IMR-90 (cell line): ENCODE measurements around the gene IL17B. TPM values are rescaled to one million over a fixed set of nuclear protein-coding genes. Genes with fewer than 3 reads are reported as not detected.

ENCODE experiments used
- ATAC-seq: fragments of 200-7000 bp; cut with Tn5 transposase; 2 replicates; pipeline ENCODE4 v1.9.1; 2020; ENCODE audit warnings: low read depth, mild to moderate bottlenecking, moderate library complexity
- BruUV-seq: library from RNA; stranded (reverse); fragments of 400-500 nt; replicated peaks from 2 replicates; lab custom pipeline; 2021; lab: Mats Ljungman, UMichigan
- CTCF ChIA-PET: fragments of 300-600 bp; formaldehyde crosslinking; extraction: SDS; loops from one replicate; lab custom pipeline; 2021; ENCODE audit warnings: antibody characterized with exemption; lab: Yijun Ruan, JAX
- POLR2A ChIA-PET: fragments of 300-600 bp; sonication (Branson Sonifier 250); formaldehyde crosslinking; loops from one replicate; lab custom pipeline; 2022; ENCODE audit warnings: antibody characterized with exemption; ENCODE audit not compliant: unreplicated experiment; lab: Charles Lee
- DNase-seq: peaks from one replicate; pipeline ENCODE4 v3.0.0; 2013
- H2AFZ ChIP-seq: replicated peaks from 2 replicates; pipeline ENCODE3; 2013; ENCODE audit warnings: low read length, mild to moderate bottlenecking; ENCODE audit not compliant: poor library complexity
- H2AK5ac ChIP-seq: 2 replicates; pipeline ENCODE4 v1.6.1; 2013; ENCODE audit warnings: low read depth, low read length, inconsistent platforms
- H2AK9ac ChIP-seq: replicated peaks from 2 replicates; pipeline ENCODE3; 2013; ENCODE audit warnings: mild to moderate bottlenecking, low read depth, low read length, moderate library complexity; ENCODE audit not compliant: poor library complexity
- H2BK120ac ChIP-seq: 2 replicates; pipeline ENCODE4 v1.6.1; 2013; ENCODE audit warnings: low read depth, low read length, inconsistent platforms
- H2BK15ac ChIP-seq: 3 replicates; pipeline ENCODE4 v1.6.1; 2013; ENCODE audit warnings: low read depth, low read length, inconsistent platforms
- H2BK20ac ChIP-seq: 2 replicates; pipeline ENCODE4 v1.6.1; 2013; ENCODE audit warnings: low read depth, mild to moderate bottlenecking, inconsistent platforms, low read length, moderate library complexity
- H2BK5ac ChIP-seq: 2 replicates; pipeline ENCODE4 v1.6.1; 2013; ENCODE audit warnings: mild to moderate bottlenecking, low read depth, low read length, inconsistent platforms; ENCODE audit not compliant: poor library complexity, severe bottlenecking
- H3K14ac ChIP-seq: replicated peaks from 2 replicates; pipeline ENCODE4 v1.6.1; 2013; ENCODE audit warnings: low read depth, low read length, inconsistent platforms
- H3K18ac ChIP-seq: 2 replicates; pipeline ENCODE4 v1.6.1; 2013; ENCODE audit warnings: low read depth, low read length, control low read depth
- H3K23ac ChIP-seq: 2 replicates; pipeline ENCODE4 v1.6.1; 2013; ENCODE audit warnings: low read depth, low read length, inconsistent platforms
- H3K27ac ChIP-seq: 2 replicates; pipeline ENCODE4 v1.5.1; 2013; ENCODE audit warnings: mild to moderate bottlenecking, control low read depth, low read length; ENCODE audit not compliant: insufficient read depth
- H3K27me3 ChIP-seq: 2 replicates; pipeline ENCODE4 v1.6.1; 2013; ENCODE audit warnings: low read length; ENCODE audit not compliant: control insufficient read depth, insufficient read depth
- H3K36me3 ChIP-seq: 2 replicates; pipeline ENCODE4 v1.6.1; 2013; ENCODE audit warnings: low read length, mixed read lengths; ENCODE audit not compliant: control insufficient read depth, insufficient read depth
- H3K4ac ChIP-seq: 2 replicates; pipeline ENCODE4 v1.6.1; 2013; ENCODE audit warnings: low read depth, low read length, inconsistent platforms
- H3K4me1 ChIP-seq: 2 replicates; pipeline ENCODE4 v1.6.1; 2013; ENCODE audit warnings: low read length, mixed read lengths; ENCODE audit not compliant: control insufficient read depth, insufficient read depth
- H3K4me2 ChIP-seq: 2 replicates; pipeline ENCODE4 v1.6.1; 2013; ENCODE audit warnings: low read depth, mild to moderate bottlenecking, control low read depth, low read length, moderate library complexity
- H3K4me3 ChIP-seq: 2 replicates; pipeline ENCODE4 v1.5.1; 2013; ENCODE audit warnings: low read depth, mild to moderate bottlenecking, control low read depth, low read length, moderate library complexity; ENCODE audit not compliant: insufficient read depth
- H3K56ac ChIP-seq: 2 replicates; pipeline ENCODE4 v1.6.1; 2013; ENCODE audit warnings: low read length, inconsistent platforms; ENCODE audit not compliant: insufficient read depth; ENCODE audit errors: extremely low read depth
- H3K79me1 ChIP-seq, 2 experiments: 2 replicates each; pipeline ENCODE4 v1.6.1; 2013; ENCODE audit warnings: low read length in 2 of 2, inconsistent platforms in 1 of 2, low read depth in 1 of 2
- H3K9ac ChIP-seq: 2 replicates; pipeline ENCODE4 v1.6.1; 2013; ENCODE audit warnings: low read depth, low read length, control low read depth
- H3K9me1 ChIP-seq: 2 replicates; pipeline ENCODE4 v1.6.1; 2013; ENCODE audit warnings: low read length, inconsistent platforms; ENCODE audit not compliant: insufficient read depth
- H3K9me3 ChIP-seq: 2 replicates; pipeline ENCODE4 v1.6.1; 2013; ENCODE audit warnings: low read length; ENCODE audit not compliant: control insufficient read depth, insufficient read depth
- H4K20me1 ChIP-seq: 2 replicates; pipeline ENCODE4 v1.6.1; 2013; ENCODE audit warnings: low read length, inconsistent platforms; ENCODE audit not compliant: insufficient read depth
- H4K5ac ChIP-seq: 2 replicates; pipeline ENCODE4 v1.6.1; 2013; ENCODE audit warnings: mild to moderate bottlenecking, low read depth, low read length, control low read depth
- H4K8ac ChIP-seq, 2 experiments: 2 replicates each; pipeline ENCODE4 v1.6.1; 2013; ENCODE audit warnings: low read depth in 2 of 2, low read length in 2 of 2, control low read depth in 1 of 2, inconsistent platforms in 1 of 2
- H4K91ac ChIP-seq: 2 replicates; pipeline ENCODE4 v1.6.1; 2013; ENCODE audit warnings: low read depth, low read length, inconsistent platforms; ENCODE audit not compliant: insufficient read depth
- BHLHE40 ChIP-seq: fragments of 150-350 bp; IDR thresholded peaks from 2 replicates; pipeline ENCODE4 v1.6.1; 2016; ENCODE audit warnings: mild to moderate bottlenecking, low read depth, low read length
- CEBPB ChIP-seq: IDR thresholded peaks from 2 replicates; pipeline ENCODE4 v1.6.1; 2012; ENCODE audit warnings: low read depth, low read length, improper control_type of control experiment
- CHD1 ChIP-seq: IDR thresholded peaks from 2 replicates; pipeline ENCODE4 v1.6.1; 2012; ENCODE audit warnings: low read depth, low read length, improper control_type of control experiment
- CTCF ChIP-seq: conservative IDR thresholded peaks from 2 replicates; pipeline ENCODE4 v1.5.1; 2012; ENCODE audit warnings: mild to moderate bottlenecking, low read depth, low read length, improper control_type of control experiment
- ELK1 ChIP-seq: fragments of 150-350 bp; IDR thresholded peaks from 2 replicates; pipeline ENCODE4 v1.6.1; 2016; ENCODE audit warnings: low read depth, mild to moderate bottlenecking, low read length, moderate library complexity, borderline replicate concordance
- FOS ChIP-seq: fragments of 150-350 bp; IDR thresholded peaks from 2 replicates; pipeline ENCODE4 v1.6.1; 2016; ENCODE audit warnings: low read depth, low read length
- MAFK ChIP-seq: IDR thresholded peaks from 2 replicates; pipeline ENCODE4 v1.6.1; 2012; ENCODE audit warnings: low read depth, low read length, improper control_type of control experiment
- MAZ ChIP-seq: IDR thresholded peaks from 2 replicates; pipeline ENCODE4 v1.6.1; 2012; ENCODE audit warnings: low read depth, mild to moderate bottlenecking, low read length, improper control_type of control experiment, moderate library complexity, borderline replicate concordance
- MXI1 ChIP-seq: IDR thresholded peaks from 2 replicates; pipeline ENCODE4 v1.6.1; 2012; ENCODE audit warnings: low read depth, mild to moderate bottlenecking, low read length, moderate library complexity, borderline replicate concordance
- NFE2L2 ChIP-seq: fragments of 150-350 bp; IDR thresholded peaks from 2 replicates; pipeline ENCODE4 v1.6.1; 2016; ENCODE audit warnings: low read depth, mild to moderate bottlenecking, low read length
- POLR2A ChIP-seq: IDR thresholded peaks from 2 replicates; pipeline ENCODE4 v1.6.1; 2012; ENCODE audit warnings: mild to moderate bottlenecking, low read depth, low read length
- RAD21 ChIP-seq: IDR thresholded peaks from 2 replicates; pipeline ENCODE4 v1.6.1; 2012; ENCODE audit warnings: low read length, improper control_type of control experiment
- RCOR1 ChIP-seq: IDR thresholded peaks from 2 replicates; pipeline ENCODE4 v1.6.1; 2012; ENCODE audit warnings: mild to moderate bottlenecking, low read length, improper control_type of control experiment; ENCODE audit not compliant: insufficient replicate concordance
- RFX5 ChIP-seq: IDR thresholded peaks from 2 replicates; pipeline ENCODE4 v1.8.0; 2012; ENCODE audit warnings: low read depth, mild to moderate bottlenecking, low read length, moderate library complexity
- SMC3 ChIP-seq: fragments of 150-350 bp; IDR thresholded peaks from 2 replicates; pipeline ENCODE4 v1.6.1; 2016; ENCODE audit warnings: low read depth, mild to moderate bottlenecking, antibody characterized with exemption, low read length, moderate library complexity
- USF2 ChIP-seq: fragments of 150-350 bp; IDR thresholded peaks from 2 replicates; pipeline ENCODE4 v1.6.1; 2017; ENCODE audit warnings: mild to moderate bottlenecking, antibody characterized with exemption, low read length, low read depth
- WGBS, 2 experiments: methylation state at CpG; one replicate each; pipeline versions ENCODE4 v1.1.5 to v1.1.7; 2013; ENCODE audit warnings: missing lambda C conversion rate in 2 of 2; ENCODE audit not compliant: insufficient read length in 1 of 2; ENCODE audit errors: extremely low coverage in 2 of 2; 5-methylcytosine and 5-hydroxymethylcytosine counted together
- dilution Hi-C: fragments of 300-500 bp; cut with HindIII; formaldehyde crosslinking; loops from one replicate; pipeline ENCODE4 v1.14.3; 2018; ENCODE audit warnings: low sequenced_read_pairs; ENCODE audit not compliant: unreplicated experiment
- in situ Hi-C: fragments of 300-500 bp; cut with MboI; formaldehyde crosslinking; loops from 3 replicates; pipeline ENCODE4 v1.14.3; 2019; ENCODE audit warnings: low sequenced_read_pairs, inconsistent platforms, mixed read lengths
- intact Hi-C: fragments of 100-400 bp; cut with micrococcal nuclease; formaldehyde crosslinking; loops from 2 replicates; pipeline ENCODE4 v1.10.0; 2022
- polyA plus RNA-seq, 3 experiments: library from polyadenylated mRNA; depleted of rRNA; stranded (reverse); fragments of >200 nt; gene quantifications; 2 replicates each; pipeline ENCODE4 v1.2.3, GENCODE V29; 2012; ENCODE audit warnings: low replicate concordance in 1 of 3
- total RNA-seq: library from RNA; depleted of rRNA; stranded (reverse); fragments of >200 nt; gene quantifications from 2 replicates; pipeline ENCODE4 v1.2.3, GENCODE V29; 2012

The IL17B gene
- total and polyA plus RNA-seq, 2 of the 4 experiments (the other 2 are of a cell fraction), result 0.31 TPM; not detected in 1

DNA sequence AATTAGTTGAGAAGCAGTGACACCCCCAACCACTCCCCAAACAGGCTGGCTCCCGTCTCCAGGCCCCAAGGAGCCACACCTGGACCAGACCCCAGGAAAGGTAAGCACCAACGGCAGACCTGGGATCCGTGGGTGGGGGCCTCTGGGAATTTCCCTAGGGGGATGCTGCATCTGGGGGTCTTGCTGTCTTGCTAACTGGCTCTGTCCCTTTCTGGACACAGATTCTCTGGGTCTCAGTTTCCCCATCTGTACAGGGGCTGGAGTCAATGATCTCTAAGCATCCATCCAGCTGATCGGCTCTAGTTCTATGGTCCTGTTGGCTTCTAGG lies 27.9 kb upstream of the IL17B start:
- no peak for DNase-seq
- dilution Hi-C loops (no loop called here), intact Hi-C loops (loop anchor here (2.0 kb wide), 1 partner anchor 16 kb away; no protein-coding TSS in a partner anchor), in situ Hi-C loops (no loop called here)
- Histone ChIP-seq H3K4me1 (peaks cover 32% of the 10 kb centered on the region), H2BK120ac (peak overlapping the region; percentile 76), H3K4ac (peak overlapping the region; percentile 97), H3K9ac (peak overlapping the region; percentile 99), H4K8ac (peak overlapping the region; percentile 94 to 95), H3K56ac (peak overlapping the region; percentile 96), H4K91ac (peak overlapping the region; percentile 98), H2BK20ac (peak overlapping the region; percentile 40), H2AFZ (peak overlapping the region; percentile 81), H3K36me3 (peaks cover 36% of the 10 kb centered on the region), H3K18ac (peak overlapping the region; percentile 73), H3K79me1 (peaks cover 7 to 55% of the 10 kb centered on the region in 2 experiments; a peak in 3 of 4 replicates), H2AK5ac (peak overlapping the region; percentile 99), H3K23ac (peak overlapping the region; percentile 98), H3K27ac (peak overlapping the region; percentile 89), H2BK15ac (peak overlapping the region; percentile 94), H4K20me1 (peaks cover 56% of the 10 kb centered on the region), H3K9me1 (peaks cover 12% of the 10 kb centered on the region), H2BK5ac (peak overlapping the region; percentile 92), H4K5ac (peak overlapping the region; percentile 50), H3K4me3 (peak overlapping the region; percentile 63), H3K27me3 (no peaks in the 10 kb centered on the region), H2AK9ac (peak overlapping the region; percentile 83), H3K14ac (peak overlapping the region; percentile 98), H3K9me3 (no peaks in the 10 kb centered on the region), H3K4me2 (peak overlapping the region; percentile 85)
- TSS peak; percentile 26 for BruUV-seq
- ChIA-PET POLR2A (interaction anchor here (0.5 to 2.5 kb wide), 8 partner anchors 10 to 1080 kb away, joined by 3 to 42 read pairs (median 4); no protein-coding TSS in a partner anchor), CTCF (interaction anchor here (1.2 to 2.0 kb wide), 3 partner anchors 17 to 25 kb away, joined by 3 to 6 read pairs (median 4); no protein-coding TSS in a partner anchor)
- WGBS, 2 experiments, result no CpG with 5 or more reads among the region's 4 CpGs
- no peak for ATAC-seq
- TF ChIP-seq CHD1 (no peak; the same call in 1 of the 2 replicates), POLR2A (no peak), USF2 (no peak), SMC3 (no peak), RFX5 (no peak), CTCF (no peak), CEBPB (no peak), FOS (no peak), ELK1 (no peak), MAZ (no peak), MXI1 (no peak), RAD21 (no peak), BHLHE40 (no peak), NFE2L2 (no peak), MAFK (no peak), RCOR1 (no peak)
